ENCODE measurements around the gene PHF19.

PHF19 gene

DNA sequence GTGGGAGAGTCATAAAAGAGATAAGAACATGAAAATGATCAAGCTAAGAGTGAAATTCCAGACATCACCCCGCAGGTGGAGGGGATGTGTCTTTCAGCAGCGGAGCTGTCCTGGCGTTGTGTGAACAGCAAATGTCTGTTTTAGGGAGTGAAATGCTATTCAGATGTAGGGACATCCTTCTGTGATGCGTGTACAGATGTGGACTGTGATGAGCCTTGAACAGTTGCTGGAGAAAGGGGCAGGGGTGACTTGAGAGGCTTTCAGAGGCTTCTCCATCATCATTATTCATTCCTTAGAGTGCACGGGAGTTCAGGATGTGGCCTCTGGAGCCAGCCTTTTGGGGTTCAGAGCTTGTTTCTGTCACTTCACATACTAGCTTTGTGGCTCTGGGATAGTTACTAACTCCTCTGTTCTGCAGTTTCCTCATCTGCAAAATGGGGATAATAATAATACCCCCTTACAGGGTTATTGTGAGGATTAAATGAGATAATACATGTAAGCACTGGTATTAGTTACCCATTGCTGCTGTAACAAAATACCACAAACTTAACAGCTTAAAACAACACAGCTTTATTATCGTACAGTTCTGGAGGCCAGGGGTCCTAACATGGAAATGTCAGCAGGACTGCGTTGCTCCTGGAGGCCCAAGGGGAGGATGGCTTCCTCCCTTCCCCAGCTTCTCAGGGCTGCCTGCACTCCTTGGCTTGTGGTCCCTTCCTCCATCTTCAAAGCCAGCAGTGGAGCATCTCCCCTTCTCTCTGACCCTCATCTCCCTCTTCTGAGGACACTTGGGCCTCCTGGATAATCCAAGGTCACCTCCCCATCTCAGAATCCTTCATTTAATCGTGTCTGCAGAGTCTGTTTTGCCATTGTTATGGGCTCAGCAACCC lies 40.2 kb upstream of the PHF19 start:
- H3K9ac ChIP-seq (ENCODE audit: low read depth, low read length): no peak overlapping the region
- H3K4me1 ChIP-seq (ENCODE audit: insufficient read depth, low read length): peaks cover 24% of the 10 kb centered on the region
- H3K36me3 ChIP-seq (ENCODE audit: insufficient read depth, low read length): no peaks in the 10 kb centered on the region
- H3K9me3 ChIP-seq (ENCODE audit: control insufficient read depth, insufficient read depth, low read length): no peaks in the 10 kb centered on the region

- Histone ChIP-seq H3K4me1 (ENCODE audit: insufficient read depth, low read length) (peaks cover 24% of the 10 kb centered on the region), H3K9me3 (ENCODE audit: control insufficient read depth, insufficient read depth, low read length) (no peaks in the 10 kb centered on the region), H3K9ac (ENCODE audit: low read depth, low read length) (no peak overlapping the region), H3K36me3 (ENCODE audit: insufficient read depth, low read length) (no peaks in the 10 kb centered on the region)
These were observed 39.6 kb upstream of the PHF19 start for GRCh38 chr9:120916588-120916987.

DNA sequence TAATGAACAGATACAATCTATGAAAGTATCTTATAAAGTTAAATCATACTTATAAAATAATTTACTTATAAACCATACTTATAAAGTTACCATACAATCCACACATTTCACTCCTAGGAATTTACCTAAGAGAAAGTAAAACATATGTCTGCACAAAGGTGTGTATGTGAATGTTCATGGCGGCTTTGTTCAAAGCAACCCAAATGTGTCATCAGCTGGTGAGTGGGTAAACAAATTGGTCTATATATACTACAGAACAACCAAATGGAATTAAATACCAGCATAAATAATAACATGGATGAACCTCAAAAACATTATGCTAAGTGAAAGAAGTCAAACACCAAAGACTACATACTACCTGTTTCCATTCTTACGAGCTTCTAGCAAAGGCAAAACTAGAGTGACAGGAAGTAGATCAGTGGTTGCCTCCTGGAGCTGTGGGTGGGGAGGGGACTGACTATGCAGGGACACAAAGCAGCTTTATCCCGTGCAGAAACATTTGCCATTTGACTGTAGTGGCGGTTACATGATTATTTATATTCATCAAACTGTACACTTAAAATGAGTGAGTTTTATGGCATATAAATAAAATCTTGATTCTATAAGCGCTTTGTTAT lies 39.0 kb upstream of the PHF19 start:
- H3K36me3 ChIP-seq (ENCODE audit: insufficient read depth, low read length): no peaks in the 10 kb centered on the region
- H3K9me3 ChIP-seq (ENCODE audit: control insufficient read depth, insufficient read depth, low read length): no peaks in the 10 kb centered on the region
- peaks cover 21% of the 10 kb centered on the region; the same call in 1 of the 2 replicates for H3K4me1 ChIP-seq (ENCODE audit: insufficient read depth, low read length)
- H3K9ac ChIP-seq (ENCODE audit: low read depth, low read length): no peak overlapping the region

DNA sequence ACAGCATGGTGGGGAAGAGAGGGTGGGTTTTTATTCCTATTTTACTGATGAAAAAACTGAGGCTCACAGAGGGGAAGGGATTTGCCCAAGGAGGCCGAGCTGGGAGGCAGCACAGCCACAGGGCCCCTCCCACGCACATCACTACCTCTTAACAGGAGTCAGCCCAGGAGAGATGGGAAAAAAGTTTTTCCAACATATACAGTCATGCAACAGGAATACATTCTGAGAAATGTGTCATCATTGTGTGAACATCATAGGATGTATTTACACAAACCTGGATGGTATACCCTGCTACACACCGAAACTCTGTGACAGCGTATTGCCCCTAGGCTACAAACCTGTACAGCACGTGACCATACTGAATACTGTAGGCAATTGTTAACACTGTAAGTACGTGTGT lies 38.0 kb upstream of the PHF19 start:
- Histone ChIP-seq H3K9me3 (ENCODE audit: control insufficient read depth, insufficient read depth, low read length) (no peaks in the 10 kb centered on the region), H3K9ac (ENCODE audit: low read depth, low read length) (no peak overlapping the region), H3K36me3 (ENCODE audit: insufficient read depth, low read length) (no peaks in the 10 kb centered on the region), H3K4me1 (ENCODE audit: insufficient read depth, low read length) (peaks cover 15% of the 10 kb centered on the region; the same call in 1 of the 2 replicates)

DNA sequence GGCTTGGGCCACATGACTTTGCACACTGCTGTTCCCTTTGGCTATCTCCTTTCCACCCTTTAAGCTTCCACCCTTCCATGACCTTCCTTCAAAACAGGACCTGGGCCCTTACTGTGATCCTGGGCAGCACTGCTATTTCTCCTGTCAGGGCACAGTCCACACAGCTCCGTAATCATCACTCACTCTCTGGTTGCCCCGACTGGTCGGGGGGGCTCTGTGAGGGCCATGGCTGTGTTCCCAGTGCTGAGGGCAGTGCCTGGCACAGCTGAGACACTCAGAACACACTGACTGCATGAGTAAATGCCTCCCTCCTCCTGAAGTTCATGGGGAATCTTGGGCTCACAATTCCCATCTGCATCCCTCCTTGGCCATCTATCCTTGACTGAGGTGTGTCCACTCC lies 37.4 kb upstream of the PHF19 start:
- no peaks in the 10 kb centered on the region for H3K36me3 ChIP-seq (ENCODE audit: insufficient read depth, low read length)
- H3K9ac ChIP-seq (ENCODE audit: low read depth, low read length): no peak overlapping the region
- no peaks in the 10 kb centered on the region for H3K9me3 ChIP-seq (ENCODE audit: control insufficient read depth, insufficient read depth, low read length)
- H3K4me1 ChIP-seq (ENCODE audit: insufficient read depth, low read length): peaks cover 11% of the 10 kb centered on the region; the same call in 1 of the 2 replicates

- H3K4me1 ChIP-seq (ENCODE audit: insufficient read depth, low read length): peaks cover 8% of the 10 kb centered on the region; the same call in 1 of the 2 replicates
- H3K9me3 ChIP-seq (ENCODE audit: control insufficient read depth, insufficient read depth, low read length): no peaks in the 10 kb centered on the region
- no peak overlapping the region for H3K9ac ChIP-seq (ENCODE audit: low read depth, low read length)
- no peaks in the 10 kb centered on the region for H3K36me3 ChIP-seq (ENCODE audit: insufficient read depth, low read length)
These were observed 36.8 kb upstream of the PHF19 start for GRCh38 chr9:120913647-120914264.

DNA sequence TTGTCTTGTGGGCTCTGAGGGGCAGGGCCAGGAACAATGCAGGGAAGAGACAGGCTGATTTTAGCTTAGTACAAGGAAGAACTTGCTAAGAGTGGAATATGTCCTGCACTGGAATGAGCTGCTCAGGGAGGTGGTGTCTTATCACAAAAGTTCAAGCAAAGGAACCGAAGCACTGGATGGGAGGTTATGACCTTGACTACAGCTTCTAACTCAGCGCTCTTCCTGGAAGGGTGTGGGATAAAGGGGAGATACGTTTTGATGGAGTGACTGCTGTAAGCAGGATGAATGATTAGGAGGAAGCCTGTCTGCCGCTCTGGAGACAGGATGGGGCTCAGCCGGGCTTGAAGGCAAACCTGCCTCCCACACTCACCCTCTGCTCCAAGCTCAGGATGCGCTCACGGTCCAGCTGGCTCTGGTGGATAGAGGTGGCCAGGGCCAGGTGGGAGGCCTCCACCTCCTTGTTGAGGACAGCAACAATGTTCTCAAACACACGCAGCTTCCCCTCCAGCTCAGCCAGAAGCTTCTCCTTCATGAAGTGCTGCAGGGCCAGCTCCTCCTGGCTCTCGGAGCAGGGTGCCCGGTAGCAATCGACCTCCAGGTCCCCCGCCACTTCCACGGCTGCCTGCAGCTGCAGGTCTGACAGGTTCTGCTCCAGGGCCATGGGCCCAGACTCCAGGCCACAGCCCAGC lies 36.1 kb upstream of the PHF19 start:
- Histone ChIP-seq H3K9ac (ENCODE audit: low read depth, low read length) (no peak overlapping the region), H3K36me3 (ENCODE audit: insufficient read depth, low read length) (no peaks in the 10 kb centered on the region), H3K9me3 (ENCODE audit: control insufficient read depth, insufficient read depth, low read length) (no peaks in the 10 kb centered on the region), H3K4me1 (ENCODE audit: insufficient read depth, low read length) (peaks cover 6% of the 10 kb centered on the region; the same call in 1 of the 2 replicates)

DNA sequence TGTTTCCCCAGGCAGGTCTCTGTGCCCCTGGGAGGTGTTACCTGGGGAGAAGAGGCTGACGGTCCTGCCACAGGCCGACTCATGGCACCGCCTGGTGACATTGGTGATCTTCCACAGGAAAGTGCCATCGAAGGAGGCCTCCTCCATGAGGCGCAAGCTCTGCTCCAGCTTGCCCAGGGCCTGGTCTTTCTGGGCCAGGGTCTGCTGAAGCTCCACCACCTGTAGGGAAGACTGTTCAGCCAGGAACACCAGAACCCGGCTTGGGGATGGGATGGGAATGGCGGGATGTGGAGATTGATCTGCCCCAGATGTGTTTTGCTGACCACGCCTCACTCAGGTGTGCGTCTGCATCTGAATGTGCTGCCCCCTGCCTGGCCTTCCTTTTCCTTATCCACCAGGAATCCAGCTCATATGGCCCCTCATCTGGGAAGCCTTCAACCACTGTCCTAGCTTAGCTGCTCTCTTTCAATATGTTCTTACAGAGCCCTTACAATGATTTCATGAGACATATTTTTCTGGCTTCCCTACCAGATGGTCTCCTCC lies 34.4 kb upstream of the PHF19 start:
- Histone ChIP-seq H3K9me3 (ENCODE audit: control insufficient read depth, insufficient read depth, low read length) (no peaks in the 10 kb centered on the region), H3K9ac (ENCODE audit: low read depth, low read length) (no peak overlapping the region), H3K36me3 (ENCODE audit: insufficient read depth, low read length) (no peaks in the 10 kb centered on the region), H3K4me1 (ENCODE audit: insufficient read depth, low read length) (peaks cover 6% of the 10 kb centered on the region; the same call in 1 of the 2 replicates)

DNA sequence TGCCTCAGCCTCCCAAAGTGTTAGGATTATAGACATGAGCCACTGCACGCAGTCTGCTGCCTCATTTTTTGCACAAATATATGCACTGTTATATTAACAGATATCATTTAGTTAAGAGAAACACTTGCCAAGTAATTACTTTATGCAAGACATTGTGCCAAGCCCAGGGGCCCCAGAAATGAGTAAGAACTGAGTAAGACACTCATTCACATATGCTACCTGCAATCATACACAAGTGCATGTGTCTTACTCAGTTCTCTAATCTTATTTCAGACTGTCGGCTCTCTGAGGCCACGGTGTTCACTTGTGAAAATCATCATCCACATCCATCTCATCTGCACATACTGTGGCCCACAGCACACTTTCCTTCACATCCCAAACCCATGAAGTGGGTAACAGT lies 33.7 kb upstream of the PHF19 start:
- Histone ChIP-seq H3K9me3 (ENCODE audit: control insufficient read depth, insufficient read depth, low read length) (no peaks in the 10 kb centered on the region), H3K4me1 (ENCODE audit: insufficient read depth, low read length) (peaks cover 6% of the 10 kb centered on the region; the same call in 1 of the 2 replicates), H3K36me3 (ENCODE audit: insufficient read depth, low read length) (no peaks in the 10 kb centered on the region), H3K9ac (ENCODE audit: low read depth, low read length) (no peak overlapping the region)

GRCh38 chr9:120909904-120910303 lies 32.9 kb upstream of the PHF19 start:
- Histone ChIP-seq H3K36me3 (ENCODE audit: insufficient read depth, low read length) (no peaks in the 10 kb centered on the region), H3K4me1 (ENCODE audit: insufficient read depth, low read length) (peaks cover 6% of the 10 kb centered on the region; the same call in 1 of the 2 replicates), H3K9me3 (ENCODE audit: control insufficient read depth, insufficient read depth, low read length) (no peaks in the 10 kb centered on the region), H3K9ac (ENCODE audit: low read depth, low read length) (no peak overlapping the region)

DNA sequence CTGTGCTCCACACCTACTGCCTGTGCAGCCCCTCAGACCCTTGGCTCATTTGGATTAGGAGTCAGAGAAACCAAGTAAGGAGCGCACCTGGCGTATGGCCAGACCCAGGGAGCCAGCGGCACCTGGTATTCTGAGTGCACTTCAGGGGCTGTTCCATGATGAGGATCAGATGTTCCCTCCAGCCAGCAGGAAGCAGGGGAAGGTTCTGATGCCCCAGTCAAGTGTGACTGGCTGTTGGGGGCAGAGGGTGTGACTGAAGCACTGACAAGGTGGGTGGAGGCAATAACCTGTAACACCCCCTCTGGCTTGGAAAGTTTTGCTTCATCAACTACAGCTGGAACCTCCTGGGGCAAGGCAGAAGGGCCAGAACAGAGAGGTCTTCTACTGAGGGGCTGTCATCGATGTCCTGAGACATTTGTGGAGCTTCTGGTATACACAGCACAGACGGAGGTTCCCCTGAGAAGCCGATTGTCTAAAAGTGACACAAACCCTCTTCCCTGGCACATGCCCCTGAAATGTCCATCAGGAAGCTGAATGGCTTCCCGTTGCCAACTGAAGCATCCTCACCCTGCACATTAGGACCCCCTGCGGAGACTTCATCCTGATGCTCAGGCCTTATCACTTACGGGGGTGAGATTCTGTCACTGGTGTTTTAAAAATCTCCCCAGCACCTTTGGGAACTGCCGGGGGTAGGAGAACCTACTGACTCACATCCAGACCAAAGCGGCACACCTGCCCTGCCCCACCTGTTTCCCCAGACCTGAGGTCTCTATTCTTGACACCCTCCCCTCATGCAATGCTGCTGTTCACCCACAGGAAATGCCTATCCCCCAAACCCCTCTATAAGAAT lies 28.6 kb upstream of the PHF19 start:
- Histone ChIP-seq H3K9ac (ENCODE audit: low read depth, low read length) (no peak overlapping the region), H3K4me1 (ENCODE audit: insufficient read depth, low read length) (no peaks in the 10 kb centered on the region), H3K36me3 (ENCODE audit: insufficient read depth, low read length) (no peaks in the 10 kb centered on the region), H3K9me3 (ENCODE audit: control insufficient read depth, insufficient read depth, low read length) (no peaks in the 10 kb centered on the region)

DNA sequence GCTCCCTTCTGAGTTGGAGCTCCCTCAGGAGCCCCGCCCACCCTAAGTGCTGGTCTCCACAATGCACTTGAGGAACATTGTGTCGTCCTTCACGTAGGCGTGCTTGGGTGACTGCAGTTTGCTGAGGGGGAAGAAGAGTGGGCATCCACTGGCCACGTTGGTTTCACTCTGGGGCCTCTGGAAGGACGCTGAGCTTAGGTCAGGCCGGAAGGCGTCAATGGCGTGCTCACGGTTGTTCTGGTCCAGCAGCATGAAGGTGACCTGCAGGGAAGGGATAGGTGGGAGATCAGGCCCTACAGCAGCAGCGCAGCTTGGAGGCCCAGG lies 28.0 kb upstream of the PHF19 start:
- Histone ChIP-seq H3K9me3 (ENCODE audit: control insufficient read depth, insufficient read depth, low read length) (no peaks in the 10 kb centered on the region), H3K4me1 (ENCODE audit: insufficient read depth, low read length) (no peaks in the 10 kb centered on the region), H3K9ac (ENCODE audit: low read depth, low read length) (no peak overlapping the region), H3K36me3 (ENCODE audit: insufficient read depth, low read length) (no peaks in the 10 kb centered on the region)

DNA sequence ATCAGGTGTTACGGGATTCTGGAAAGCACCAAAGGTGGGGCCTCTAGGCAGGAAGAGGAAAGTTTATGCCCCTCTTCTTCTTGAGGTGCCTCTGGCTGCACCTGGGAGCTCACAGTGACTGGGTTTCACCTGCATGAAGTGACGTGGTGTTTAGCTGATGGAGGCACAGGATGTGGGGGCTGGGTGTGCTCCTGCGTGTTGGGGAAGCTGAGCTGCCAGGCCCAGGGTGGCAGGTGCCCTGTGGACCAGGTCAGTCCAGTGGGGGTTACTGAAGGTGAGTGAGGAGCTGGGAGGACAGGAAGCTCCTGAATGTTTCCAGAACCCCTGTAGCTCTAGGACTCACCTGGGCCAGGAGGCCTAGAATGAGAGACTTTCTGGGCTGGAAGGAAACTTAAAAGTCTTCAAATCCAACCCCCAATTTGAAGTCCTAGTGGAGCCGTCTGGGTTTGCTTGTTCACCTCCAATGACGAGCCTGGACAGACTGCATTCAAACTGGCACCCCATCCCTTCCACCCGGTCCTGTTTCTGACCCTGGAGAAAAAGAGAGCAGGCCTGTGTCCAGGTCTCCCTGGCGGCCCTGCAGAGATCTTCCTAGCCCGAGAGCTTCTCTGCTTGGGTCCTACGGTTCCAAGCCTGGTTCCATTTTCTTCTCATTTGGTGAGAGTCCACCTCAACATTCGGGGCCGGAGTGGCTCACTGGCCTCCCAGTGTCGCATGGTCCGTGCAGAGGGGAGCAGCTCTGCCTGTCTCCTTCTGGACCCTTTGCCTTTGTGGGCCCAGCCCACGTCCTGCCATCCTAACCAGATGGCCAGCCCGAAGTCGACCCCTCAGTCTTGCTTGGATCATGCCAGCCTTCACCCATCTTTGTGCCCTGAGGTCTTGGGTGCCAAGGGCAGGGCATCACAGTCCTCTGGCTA lies 27.3 kb upstream of the PHF19 start:
- Histone ChIP-seq H3K4me1 (ENCODE audit: insufficient read depth, low read length) (no peaks in the 10 kb centered on the region), H3K36me3 (ENCODE audit: insufficient read depth, low read length) (no peaks in the 10 kb centered on the region), H3K9ac (ENCODE audit: low read depth, low read length) (no peak overlapping the region), H3K9me3 (ENCODE audit: control insufficient read depth, insufficient read depth, low read length) (no peaks in the 10 kb centered on the region)
